AG09309 (cell line): ENCODE results near the gene SLC9A6.

Experiments used
- DNase-seq: peaks from one replicate; pipeline ENCODE4 v3.0.0-alpha.2; 2010; ENCODE audit warnings: low read depth
- H3K4me3 ChIP-seq: 2 replicates; pipeline ENCODE4 v1.5.1; 2011; ENCODE audit warnings: mild to moderate bottlenecking, low read depth, low read length, moderate library complexity; ENCODE audit not compliant: control insufficient read depth
- TF ChIP-seq, protein P1 (sequence below): IDR thresholded peaks from 2 replicates; pipeline ENCODE4 v1.5.1; 2011; ENCODE audit warnings: mild to moderate bottlenecking, low read depth, low read length, inconsistent platforms; ENCODE audit not compliant: insufficient read depth, control insufficient read depth; ENCODE audit errors: missing control alignments

Gene SLC9A6

DNA sequence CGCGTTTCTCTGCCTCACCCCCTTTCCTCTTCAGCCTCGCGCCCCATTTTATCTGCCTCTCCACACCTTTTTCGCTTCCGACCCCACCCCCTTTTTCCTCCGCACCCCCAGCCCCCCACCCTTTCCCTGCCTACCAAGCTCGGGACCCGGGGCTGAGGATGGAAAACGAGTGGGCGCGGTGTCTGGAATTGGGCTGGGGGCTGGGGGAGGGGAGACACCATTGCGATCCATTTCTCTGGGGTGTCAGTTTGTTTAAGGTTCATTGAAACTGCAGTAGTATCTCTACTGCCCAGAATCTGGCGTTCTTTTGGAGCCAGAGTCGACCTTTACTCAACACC is 707 bp downstream of the SLC9A6 start:
- peak overlapping the region; percentile 65 for H3K4me3 ChIP-seq
- no peak for DNase-seq
- TF ChIP-seq, protein P1, sequence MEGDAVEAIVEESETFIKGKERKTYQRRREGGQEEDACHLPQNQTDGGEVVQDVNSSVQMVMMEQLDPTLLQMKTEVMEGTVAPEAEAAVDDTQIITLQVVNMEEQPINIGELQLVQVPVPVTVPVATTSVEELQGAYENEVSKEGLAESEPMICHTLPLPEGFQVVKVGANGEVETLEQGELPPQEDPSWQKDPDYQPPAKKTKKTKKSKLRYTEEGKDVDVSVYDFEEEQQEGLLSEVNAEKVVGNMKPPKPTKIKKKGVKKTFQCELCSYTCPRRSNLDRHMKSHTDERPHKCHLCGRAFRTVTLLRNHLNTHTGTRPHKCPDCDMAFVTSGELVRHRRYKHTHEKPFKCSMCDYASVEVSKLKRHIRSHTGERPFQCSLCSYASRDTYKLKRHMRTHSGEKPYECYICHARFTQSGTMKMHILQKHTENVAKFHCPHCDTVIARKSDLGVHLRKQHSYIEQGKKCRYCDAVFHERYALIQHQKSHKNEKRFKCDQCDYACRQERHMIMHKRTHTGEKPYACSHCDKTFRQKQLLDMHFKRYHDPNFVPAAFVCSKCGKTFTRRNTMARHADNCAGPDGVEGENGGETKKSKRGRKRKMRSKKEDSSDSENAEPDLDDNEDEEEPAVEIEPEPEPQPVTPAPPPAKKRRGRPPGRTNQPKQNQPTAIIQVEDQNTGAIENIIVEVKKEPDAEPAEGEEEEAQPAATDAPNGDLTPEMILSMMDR: no peak

DNA sequence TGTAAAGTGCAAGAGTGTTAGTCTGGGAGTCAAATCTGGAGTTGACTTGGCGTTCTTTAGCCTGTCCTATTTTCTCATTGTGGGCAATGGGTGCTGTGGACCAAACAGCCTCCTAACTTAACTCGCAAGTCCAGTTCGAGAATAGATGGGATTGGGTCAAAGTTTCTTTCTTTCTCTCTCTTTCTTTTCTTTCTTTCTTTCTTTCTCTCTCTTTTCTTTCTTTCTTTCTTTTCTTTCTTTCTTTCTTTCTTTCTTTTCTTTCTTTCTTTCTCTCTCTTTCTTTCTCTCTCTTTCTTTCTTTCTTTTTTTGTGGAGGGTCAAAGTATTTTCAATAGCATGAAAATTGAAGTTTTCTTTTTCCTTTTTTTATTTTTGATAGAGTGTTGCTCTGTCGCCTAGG is 3.0 kb downstream of the SLC9A6 start:
- no peak overlapping the region for H3K4me3 ChIP-seq
- DNase-seq: no peak
- TF ChIP-seq, protein P1: no peak

DNA sequence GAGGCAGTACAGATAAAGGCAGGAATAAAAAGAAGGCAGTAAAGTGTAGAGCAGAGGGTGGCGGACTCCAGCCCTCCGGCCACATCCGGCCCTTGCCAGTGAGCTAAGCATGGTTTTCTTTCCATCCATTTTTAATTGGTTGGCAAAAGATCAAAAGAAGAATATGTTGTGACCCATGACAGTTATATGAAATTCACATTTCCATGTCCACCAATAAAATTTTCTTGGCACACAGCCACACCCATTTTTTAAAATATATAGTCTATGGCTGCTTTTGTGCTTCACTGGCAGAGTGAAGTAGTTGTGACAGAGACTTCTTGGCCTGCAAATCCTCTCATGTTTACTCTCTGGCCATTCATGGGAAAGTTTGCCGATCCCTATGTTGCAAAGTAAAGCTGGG is 29.8 kb downstream of the SLC9A6 start:
- DNase-seq: no peak
- TF ChIP-seq, protein P1: no peak

DNA sequence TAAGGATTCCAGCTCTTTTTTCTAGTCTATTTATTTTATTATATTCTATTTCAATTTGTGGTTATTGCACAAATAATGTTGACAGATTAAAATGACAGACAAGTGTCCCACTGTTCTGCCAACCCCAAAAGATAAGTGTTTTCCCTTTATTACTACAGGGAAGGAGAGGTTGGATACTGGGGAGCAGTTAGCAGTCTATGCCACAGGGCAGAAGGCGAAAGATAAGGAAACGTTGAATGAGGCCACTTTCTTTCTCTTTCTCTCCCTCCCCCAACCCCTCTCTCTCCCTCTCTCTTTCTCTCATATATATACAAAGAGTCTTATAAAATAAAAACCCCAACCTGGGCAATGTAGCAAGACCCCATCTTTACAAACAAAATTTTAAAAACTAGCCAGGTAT is 31.6 kb downstream of the SLC9A6 start:
- H3K4me3 ChIP-seq: no peak overlapping the region
- no peak for DNase-seq
- TF ChIP-seq, protein P1: no peak

More for the DNA sequence above, 29.8 kb downstream of the SLC9A6 start:
- no peak overlapping the region for H3K4me3 ChIP-seq

DNA sequence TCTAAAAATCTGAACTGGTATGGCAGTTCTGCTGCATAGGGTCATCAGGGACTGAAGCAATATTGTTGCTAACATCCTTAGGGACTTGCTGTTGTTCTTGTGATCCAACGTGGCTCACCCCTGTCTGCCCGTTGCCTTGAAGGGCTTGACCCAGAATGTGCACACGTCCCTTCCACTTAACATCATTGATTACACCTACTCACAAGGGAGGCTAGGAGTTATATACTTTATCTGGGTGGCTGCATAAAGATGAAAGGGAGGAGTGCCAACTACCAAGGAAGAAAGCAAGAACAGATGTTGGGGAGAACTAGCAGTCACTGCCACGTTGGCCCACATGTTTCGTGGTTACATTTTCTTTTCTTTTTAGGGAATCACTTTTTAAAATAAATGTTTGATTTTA is 34.0 kb downstream of the SLC9A6 start:
- no peak overlapping the region for H3K4me3 ChIP-seq
- TF ChIP-seq, protein P1: no peak
- no peak for DNase-seq

DNA sequence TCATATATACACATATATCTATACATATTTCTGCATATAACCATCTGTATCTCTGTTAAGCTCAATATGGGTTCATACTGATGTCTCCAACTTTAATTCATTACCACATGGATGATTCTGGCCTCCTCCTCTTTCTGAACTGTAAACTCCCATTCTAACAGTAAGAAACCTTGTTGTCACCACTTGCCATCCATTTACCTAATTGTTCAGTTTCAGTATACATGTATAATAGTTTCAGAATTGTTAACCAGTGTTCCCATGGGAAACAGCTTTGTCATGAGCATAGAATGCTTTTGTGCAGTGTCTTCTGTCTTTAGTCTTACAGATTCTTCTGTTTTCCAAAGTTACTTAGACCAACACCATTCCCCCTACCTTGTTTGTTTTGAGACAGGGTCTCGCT is 35.9 kb downstream of the SLC9A6 start:
- DNase-seq: no peak
- no peak overlapping the region for H3K4me3 ChIP-seq
- TF ChIP-seq, protein P1: no peak

DNA sequence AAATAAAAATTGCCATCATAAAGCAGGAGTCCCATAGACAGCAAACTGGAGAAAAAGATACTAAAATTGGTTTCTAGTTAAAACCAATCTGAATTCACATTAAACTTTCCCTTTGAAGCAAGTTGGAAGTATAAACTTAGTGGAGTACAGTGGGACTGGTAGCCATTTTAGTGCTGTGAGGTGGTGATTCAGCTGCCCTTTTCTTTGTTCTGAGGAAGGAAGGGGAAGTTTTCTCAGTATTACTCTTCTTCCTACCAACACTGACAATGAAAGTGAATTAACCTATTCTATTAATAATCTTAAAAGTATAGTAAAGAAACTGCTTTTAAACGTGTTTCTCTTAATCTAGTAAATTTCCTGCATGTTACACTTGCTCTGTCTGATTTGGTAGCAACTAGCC is 36.7 kb downstream of the SLC9A6 start:
- DNase-seq: no peak
- no peak overlapping the region for H3K4me3 ChIP-seq
- TF ChIP-seq, protein P1: no peak
